ENCODE data around the gene LRFN2.

DNA sequence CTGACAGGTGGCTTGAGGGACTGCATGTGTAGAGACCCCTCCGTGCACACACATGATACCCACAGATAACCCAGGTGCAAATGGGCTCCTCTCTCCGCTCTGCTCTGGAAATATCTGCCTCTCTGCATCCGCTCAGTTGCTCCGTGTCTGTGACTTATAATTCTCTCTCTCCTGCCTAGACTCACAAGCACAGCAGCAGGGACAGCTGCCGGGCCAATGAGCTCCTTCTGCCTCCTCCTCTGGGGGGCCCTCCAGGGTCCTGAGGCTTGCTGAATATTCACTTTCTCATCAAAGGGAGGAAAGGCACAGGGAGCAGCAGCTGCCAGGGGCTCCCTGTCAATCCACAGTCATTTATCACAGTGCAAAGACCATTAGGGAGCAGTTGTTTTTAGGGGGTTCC is 24.1 kb downstream of the LRFN2 start:
- TF ChIP-seq, protein P1, sequence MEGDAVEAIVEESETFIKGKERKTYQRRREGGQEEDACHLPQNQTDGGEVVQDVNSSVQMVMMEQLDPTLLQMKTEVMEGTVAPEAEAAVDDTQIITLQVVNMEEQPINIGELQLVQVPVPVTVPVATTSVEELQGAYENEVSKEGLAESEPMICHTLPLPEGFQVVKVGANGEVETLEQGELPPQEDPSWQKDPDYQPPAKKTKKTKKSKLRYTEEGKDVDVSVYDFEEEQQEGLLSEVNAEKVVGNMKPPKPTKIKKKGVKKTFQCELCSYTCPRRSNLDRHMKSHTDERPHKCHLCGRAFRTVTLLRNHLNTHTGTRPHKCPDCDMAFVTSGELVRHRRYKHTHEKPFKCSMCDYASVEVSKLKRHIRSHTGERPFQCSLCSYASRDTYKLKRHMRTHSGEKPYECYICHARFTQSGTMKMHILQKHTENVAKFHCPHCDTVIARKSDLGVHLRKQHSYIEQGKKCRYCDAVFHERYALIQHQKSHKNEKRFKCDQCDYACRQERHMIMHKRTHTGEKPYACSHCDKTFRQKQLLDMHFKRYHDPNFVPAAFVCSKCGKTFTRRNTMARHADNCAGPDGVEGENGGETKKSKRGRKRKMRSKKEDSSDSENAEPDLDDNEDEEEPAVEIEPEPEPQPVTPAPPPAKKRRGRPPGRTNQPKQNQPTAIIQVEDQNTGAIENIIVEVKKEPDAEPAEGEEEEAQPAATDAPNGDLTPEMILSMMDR (IDR thresholded peaks at IDR 0.05; ENCODE audit: poor library complexity), result no peak
- no peak for TF ChIP-seq EZH2 (IDR thresholded peaks at IDR 0.05; ENCODE audit: borderline replicate concordance)

Data from hepatocyte (in vitro differentiated cells).